Measurements from ENCODE around the gene SGK1.

Gene SGK1

GRCh38 chr6:134168590-134169208 lies 149.2 kb downstream of the SGK1 start:
- DNase-seq, result peak; percentile 49 to 63 (median 56)

GRCh38 chr6:134166511-134167261 lies 151.2 kb downstream of the SGK1 start:
- peak; percentile 52 to 65 (median 62) for DNase-seq

GRCh38 chr6:134165561-134166201 lies 152.2 kb downstream of the SGK1 start:
- peak; percentile 23 to 61 (median 53) for DNase-seq

- peak in 1 of 4 experiments; percentile 5 for DNase-seq
Observed at GRCh38 chr6:134164300-134164699, 153.6 kb downstream of the SGK1 start.

GRCh38 chr6:134162932-134163331 lies 155.0 kb downstream of the SGK1 start:
- DNase-seq, result peak in 2 of 4 experiments; percentile 6 to 20

- DNase-seq, result no peak
Observed at GRCh38 chr6:134161041-134161440, 156.9 kb downstream of the SGK1 start.

GRCh38 chr6:134152767-134153485 lies 165.0 kb downstream of the SGK1 start:
- no peak for DNase-seq

GRCh38 chr6:134148566-134148965 lies 169.3 kb downstream of the SGK1 start:
- DNase-seq, result no peak

GRCh38 chr6:134147034-134147533 lies 170.8 kb downstream of the SGK1 start:
- DNase-seq, result no peak

GRCh38 chr6:134146268-134147033 lies 171.5 kb downstream of the SGK1 start:
- no peak for DNase-seq

GRCh38 chr6:134145786-134146185 lies 172.1 kb downstream of the SGK1 start:
- peak; percentile 24 to 56 (median 50) for DNase-seq

GRCh38 chr6:134138226-134138975 lies 179.5 kb downstream of the SGK1 start:
- no peak for DNase-seq

- DNase-seq, result no peak
Observed at GRCh38 chr6:134134654-134135053, 183.3 kb downstream of the SGK1 start.

GRCh38 chr6:134132494-134133141 lies 185.3 kb downstream of the SGK1 start:
- DNase-seq, result no peak

- DNase-seq, result no peak
Observed at GRCh38 chr6:134131530-134132139, 186.3 kb downstream of the SGK1 start.

GRCh38 chr6:134128146-134128545 lies 189.8 kb downstream of the SGK1 start:
- DNase-seq, result no peak

- DNase-seq, result peak; percentile 56 to 78 (median 64)
Observed at GRCh38 chr6:134123666-134124208, 194.2 kb downstream of the SGK1 start.

GRCh38 chr6:134122775-134123174 lies 195.1 kb downstream of the SGK1 start:
- no peak for DNase-seq

- no peak for DNase-seq
Observed at GRCh38 chr6:134119486-134119885, 198.4 kb downstream of the SGK1 start.
